NT2/D1 (cell line): ENCODE measurements around the gene FAM184B.
A peak's percentile ranks its signal among the peaks of the same experiment; 100 is the strongest.

Source experiments
- DNase-seq: peaks from one replicate; pipeline ENCODE4 v3.0.0-alpha.2; 2011; ENCODE audit warnings: low read depth, low spot score
- H3K27me3 ChIP-seq: 2 replicates; pipeline ENCODE4 v1.6.0; 2011; ENCODE audit warnings: mild to moderate bottlenecking; ENCODE audit not compliant: insufficient read length, insufficient read depth
- H3K36me3 ChIP-seq: 2 replicates; pipeline ENCODE4 v1.6.1; 2011; ENCODE audit warnings: mild to moderate bottlenecking, low read length, mixed read lengths; ENCODE audit not compliant: insufficient read depth, insufficient read length
- H3K4me1 ChIP-seq: 2 replicates; pipeline ENCODE4 v1.5.1; 2011; ENCODE audit not compliant: insufficient read depth, insufficient read length
- H3K4me3 ChIP-seq: 2 replicates; pipeline ENCODE4 v1.5.1; 2011; ENCODE audit warnings: low read depth; ENCODE audit not compliant: insufficient read length
- H3K9ac ChIP-seq: 2 replicates; pipeline ENCODE4 v1.6.0; 2011; ENCODE audit warnings: low read depth; ENCODE audit not compliant: insufficient read length
- H3K9me3 ChIP-seq: 2 replicates; pipeline ENCODE4 v1.5.1; 2011; ENCODE audit warnings: mild to moderate bottlenecking, low read length; ENCODE audit not compliant: insufficient read depth
- SUZ12 ChIP-seq: IDR thresholded peaks from 2 replicates; pipeline ENCODE4 v1.6.1; 2011; ENCODE audit not compliant: insufficient read length, insufficient read depth; ENCODE audit errors: extremely low read depth
- YY1 ChIP-seq: IDR thresholded peaks from 2 replicates; pipeline ENCODE4 v1.6.1; 2011; ENCODE audit not compliant: insufficient read length, insufficient read depth
- ZNF274 ChIP-seq: IDR thresholded peaks from 2 replicates; pipeline ENCODE4 v1.6.1; 2011; ENCODE audit warnings: mild to moderate bottlenecking, low read depth, low read length

The FAM184B gene

DNA sequence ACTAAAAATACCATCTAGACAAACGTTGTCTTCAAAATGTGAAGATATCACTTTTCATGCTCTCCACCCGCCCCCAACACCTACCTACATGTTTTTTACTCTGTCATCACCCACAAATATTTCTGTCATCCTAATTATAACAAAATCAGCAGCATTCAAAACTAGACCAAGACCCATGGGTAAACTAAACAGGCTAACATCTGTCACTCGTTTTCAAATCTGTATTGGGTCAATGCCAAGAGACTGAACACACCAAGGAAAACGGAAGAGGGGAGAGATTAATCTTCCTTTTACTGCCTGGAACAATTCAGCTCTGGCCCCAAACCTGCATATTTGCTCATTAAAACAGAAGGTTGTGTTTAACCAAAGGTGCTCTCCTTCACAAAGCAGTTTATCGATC is 17.5 kb downstream of the FAM184B start:
- no peaks in the 10 kb centered on the region for H3K27me3 ChIP-seq
- peaks cover 32% of the 10 kb centered on the region; the same call in 1 of the 2 replicates for H3K9me3 ChIP-seq
- TF ChIP-seq YY1: no peak
- no peak for TF ChIP-seq ZNF274
- TF ChIP-seq SUZ12: no peak
- DNase-seq: no peak
- H3K4me3 ChIP-seq: no peak overlapping the region
- H3K9ac ChIP-seq: no peak overlapping the region
- H3K36me3 ChIP-seq: no peaks in the 10 kb centered on the region
- H3K4me1 ChIP-seq: no peaks in the 10 kb centered on the region

DNA sequence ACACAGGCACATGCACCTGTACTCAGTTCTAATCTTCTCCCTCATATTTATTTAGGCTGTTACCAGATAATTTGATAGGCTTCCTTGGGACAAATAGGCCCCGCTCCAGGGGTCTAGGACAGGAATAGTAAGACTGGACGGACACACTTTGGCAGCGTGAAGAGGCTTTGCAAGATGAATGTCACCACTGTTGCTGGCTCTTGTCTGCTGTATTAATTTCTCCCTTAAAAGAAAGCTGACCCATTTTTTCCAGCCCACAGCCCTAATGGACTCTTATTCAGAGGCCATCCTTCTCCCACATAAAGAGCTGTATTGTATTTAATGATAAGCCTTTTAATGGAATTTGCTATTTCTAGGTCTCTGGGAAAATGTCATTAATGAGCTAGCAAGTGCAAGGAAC is 18.0 kb downstream of the FAM184B start:
- TF ChIP-seq ZNF274 (no peak), SUZ12 (no peak), YY1 (no peak)
- Histone ChIP-seq H3K36me3 (no peaks in the 10 kb centered on the region), H3K9ac (no peak overlapping the region), H3K27me3 (no peaks in the 10 kb centered on the region), H3K4me1 (no peaks in the 10 kb centered on the region), H3K4me3 (no peak overlapping the region), H3K9me3 (peaks cover 32% of the 10 kb centered on the region; the same call in 1 of the 2 replicates)
- no peak for DNase-seq

DNA sequence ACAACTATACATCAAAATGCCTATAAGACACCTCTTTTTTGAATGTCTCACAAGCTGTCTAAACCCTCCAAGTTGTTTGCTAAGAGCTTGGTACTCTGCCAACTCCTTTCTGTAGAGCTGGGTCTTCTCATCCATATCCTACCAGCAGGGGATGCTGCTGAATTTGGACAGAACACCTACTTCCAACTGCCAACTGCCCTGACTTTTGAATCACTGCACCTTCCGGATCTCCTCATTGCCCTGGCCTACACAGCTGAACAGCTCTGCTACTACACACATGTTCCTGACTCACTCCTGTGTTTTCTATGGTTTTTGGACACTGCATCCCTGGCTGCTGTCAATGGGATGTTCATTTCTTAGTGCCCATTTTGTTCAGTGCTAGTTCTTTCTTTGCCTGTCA is 18.7 kb downstream of the FAM184B start:
- TF ChIP-seq ZNF274: no peak
- no peak for TF ChIP-seq YY1
- no peak for TF ChIP-seq SUZ12
- Histone ChIP-seq H3K4me3 (no peak overlapping the region), H3K9ac (no peak overlapping the region), H3K4me1 (no peaks in the 10 kb centered on the region), H3K9me3 (peaks cover 26% of the 10 kb centered on the region; the same call in 1 of the 2 replicates), H3K27me3 (no peaks in the 10 kb centered on the region), H3K36me3 (no peaks in the 10 kb centered on the region)
- no peak for DNase-seq

DNA sequence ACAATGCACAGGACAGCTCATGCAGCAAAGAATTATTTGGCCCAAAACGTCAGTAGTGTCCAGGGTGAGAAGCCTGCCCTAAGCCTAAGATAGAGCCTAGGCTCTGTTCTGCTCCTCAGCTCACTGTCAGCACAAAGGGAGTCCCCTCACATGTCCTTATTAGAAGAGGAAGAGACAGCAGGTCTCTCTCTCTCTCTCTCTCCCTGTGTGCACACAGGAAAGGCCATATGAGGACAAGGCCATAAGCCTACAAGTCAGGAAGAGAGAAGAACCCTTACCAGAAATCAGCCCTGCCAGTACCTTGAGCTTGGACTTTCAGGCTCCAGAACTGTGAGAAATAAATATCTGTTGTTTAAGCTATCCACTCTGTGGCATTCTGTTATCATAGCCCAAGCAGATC is 20.4 kb downstream of the FAM184B start:
- Histone ChIP-seq H3K9ac (no peak overlapping the region), H3K27me3 (no peaks in the 10 kb centered on the region), H3K36me3 (no peaks in the 10 kb centered on the region), H3K9me3 (peaks cover 11% of the 10 kb centered on the region; the same call in 1 of the 2 replicates), H3K4me3 (no peak overlapping the region), H3K4me1 (no peaks in the 10 kb centered on the region)
- TF ChIP-seq ZNF274: no peak
- TF ChIP-seq SUZ12: no peak
- no peak for TF ChIP-seq YY1
- DNase-seq: no peak

DNA sequence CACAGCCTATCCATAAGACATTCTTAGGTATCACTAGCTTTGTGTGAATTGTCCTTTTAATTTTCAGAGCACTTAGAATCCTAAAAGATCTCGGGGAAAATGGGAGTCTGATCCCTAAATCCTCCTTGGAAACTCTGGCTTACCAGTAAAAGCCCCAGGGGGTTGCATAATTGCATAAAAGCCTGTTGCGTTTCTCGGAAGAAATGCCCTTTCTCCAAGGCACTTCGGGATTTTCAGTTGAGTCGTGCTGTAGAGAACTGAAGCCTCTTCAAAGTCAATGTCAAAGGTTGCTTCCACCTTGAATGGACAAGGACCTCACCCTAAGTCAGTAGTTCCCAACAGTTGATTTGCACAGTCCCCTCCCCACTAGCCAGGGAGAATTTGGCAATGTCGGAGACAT is 20.8 kb downstream of the FAM184B start:
- Histone ChIP-seq H3K4me3 (no peak overlapping the region), H3K9me3 (peaks cover 6% of the 10 kb centered on the region; the same call in 1 of the 2 replicates), H3K27me3 (no peaks in the 10 kb centered on the region), H3K9ac (no peak overlapping the region), H3K36me3 (no peaks in the 10 kb centered on the region), H3K4me1 (no peaks in the 10 kb centered on the region)
- TF ChIP-seq ZNF274 (no peak), YY1 (no peak), SUZ12 (no peak)
- DNase-seq: peak; percentile 27

DNA sequence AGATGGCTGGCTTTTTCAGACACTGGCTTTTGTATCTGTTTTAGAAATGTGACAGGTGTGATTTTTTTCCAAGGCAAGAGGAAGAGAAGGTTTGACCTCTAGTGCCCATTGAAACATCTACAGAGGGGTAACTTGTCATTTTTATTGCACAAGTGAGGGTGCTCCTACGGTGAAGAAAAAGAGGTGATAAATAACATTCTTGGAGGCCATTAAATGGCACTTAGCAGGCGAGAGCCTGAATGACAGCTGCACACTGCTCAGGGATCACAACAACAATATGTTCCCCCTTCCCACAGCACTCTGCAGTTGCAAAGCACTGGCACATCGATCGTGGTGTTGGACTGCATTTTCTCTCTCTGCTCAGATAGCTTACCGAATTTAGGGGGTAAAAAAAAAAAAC is 22.9 kb downstream of the FAM184B start:
- Histone ChIP-seq H3K9me3 (no peaks in the 10 kb centered on the region), H3K27me3 (no peaks in the 10 kb centered on the region), H3K4me3 (no peak overlapping the region), H3K4me1 (no peaks in the 10 kb centered on the region), H3K36me3 (no peaks in the 10 kb centered on the region), H3K9ac (no peak overlapping the region)
- TF ChIP-seq ZNF274: no peak
- no peak for TF ChIP-seq YY1
- no peak for TF ChIP-seq SUZ12
- DNase-seq: no peak

DNA sequence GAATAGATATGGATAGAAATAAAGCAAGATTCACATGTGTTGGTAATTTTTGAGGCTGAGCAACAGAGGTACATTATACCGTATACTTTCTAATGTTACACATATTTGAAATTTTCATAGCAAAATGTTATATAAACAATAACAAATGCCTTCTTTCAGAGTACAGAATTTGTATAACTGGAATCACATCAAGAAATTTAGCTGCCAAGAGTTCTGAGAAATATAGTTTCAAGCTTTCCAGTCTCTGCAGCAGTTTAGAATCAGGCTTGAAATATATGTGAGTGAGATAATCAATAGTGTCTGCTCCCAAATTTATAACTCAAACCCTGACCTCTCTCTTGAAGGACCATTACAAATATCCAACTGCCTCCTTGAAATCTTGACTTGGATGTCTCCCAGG is 23.8 kb downstream of the FAM184B start:
- H3K27me3 ChIP-seq: no peaks in the 10 kb centered on the region
- no peaks in the 10 kb centered on the region for H3K4me1 ChIP-seq
- no peak overlapping the region for H3K9ac ChIP-seq
- no peak for TF ChIP-seq ZNF274
- H3K36me3 ChIP-seq: no peaks in the 10 kb centered on the region
- no peak overlapping the region for H3K4me3 ChIP-seq
- DNase-seq: no peak
- no peaks in the 10 kb centered on the region for H3K9me3 ChIP-seq

DNA sequence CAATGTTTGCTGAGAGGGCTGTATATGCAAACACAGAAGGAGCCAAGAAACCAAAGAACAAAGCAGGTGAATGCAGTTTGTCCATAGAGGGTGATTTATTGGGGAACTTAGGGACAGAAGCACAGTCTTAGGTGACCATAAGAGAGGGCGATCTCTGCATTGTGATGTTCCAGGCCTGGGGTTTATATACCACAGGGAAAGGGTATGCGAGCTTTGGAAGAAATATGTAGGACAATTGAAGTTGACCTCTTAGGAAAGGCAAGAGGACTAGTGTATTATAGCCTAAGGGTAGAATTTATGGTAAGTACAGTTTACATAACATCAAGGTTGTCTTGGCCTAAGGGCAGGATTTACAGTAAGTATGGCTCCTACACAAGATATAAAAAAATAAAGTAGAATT is 27.8 kb downstream of the FAM184B start:
- H3K36me3 ChIP-seq: no peaks in the 10 kb centered on the region
- H3K4me3 ChIP-seq: no peak overlapping the region
- no peak for DNase-seq
- no peaks in the 10 kb centered on the region for H3K4me1 ChIP-seq
- no peak overlapping the region for H3K9ac ChIP-seq
- no peaks in the 10 kb centered on the region for H3K27me3 ChIP-seq
- TF ChIP-seq YY1: no peak
- TF ChIP-seq SUZ12: no peak
- TF ChIP-seq ZNF274: no peak
- no peaks in the 10 kb centered on the region for H3K9me3 ChIP-seq
